ENCODE measurements around the gene XRCC6. TPM values are rescaled to one million over a fixed set of nuclear protein-coding genes. Genes with fewer than 3 reads are reported as not detected.

XRCC6 gene
- total and polyA plus RNA-seq, 2 of the 13 experiments (the other 11 are each of a cell fraction or from before 2014, with no cell fraction given), result 124 to 625 TPM

DNA sequence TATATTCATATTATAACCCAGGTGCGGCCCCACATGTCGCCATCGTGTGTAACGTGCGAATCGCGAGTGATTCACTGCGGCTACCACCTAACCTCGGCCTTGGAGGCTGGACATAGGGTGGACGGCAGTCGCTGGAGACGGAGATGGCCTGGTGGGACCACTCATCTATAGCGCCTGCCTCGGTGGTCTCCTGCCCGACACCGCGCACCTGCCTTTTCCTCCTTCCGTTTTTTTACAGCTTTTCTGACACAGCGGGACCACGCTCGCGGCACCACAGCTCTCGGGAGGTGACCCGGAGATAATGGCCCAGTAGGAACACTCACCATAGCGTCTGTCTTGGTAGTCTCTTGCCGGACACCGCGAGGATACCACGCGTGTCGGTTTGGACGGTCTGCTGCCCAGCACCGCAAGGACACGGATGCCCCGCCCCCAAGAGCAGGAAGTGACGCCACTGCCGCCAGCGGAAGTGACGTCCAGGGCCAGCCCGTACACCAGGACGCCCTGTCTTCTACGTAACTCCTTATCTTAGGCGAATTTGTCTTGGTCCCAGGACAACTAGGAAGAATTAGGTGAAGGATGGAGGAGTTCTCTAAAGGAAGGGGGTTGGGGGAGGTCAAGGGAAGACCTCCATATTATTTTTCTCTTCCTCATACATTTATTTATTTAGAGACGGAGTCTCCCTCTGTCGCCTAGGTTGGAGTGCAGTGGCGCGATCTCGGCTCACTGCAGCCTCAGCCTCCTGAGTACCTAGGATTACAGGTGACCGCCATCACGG, 61.1 kb downstream of the XRCC6 start (continued):
- TF ChIP-seq, protein P1, sequence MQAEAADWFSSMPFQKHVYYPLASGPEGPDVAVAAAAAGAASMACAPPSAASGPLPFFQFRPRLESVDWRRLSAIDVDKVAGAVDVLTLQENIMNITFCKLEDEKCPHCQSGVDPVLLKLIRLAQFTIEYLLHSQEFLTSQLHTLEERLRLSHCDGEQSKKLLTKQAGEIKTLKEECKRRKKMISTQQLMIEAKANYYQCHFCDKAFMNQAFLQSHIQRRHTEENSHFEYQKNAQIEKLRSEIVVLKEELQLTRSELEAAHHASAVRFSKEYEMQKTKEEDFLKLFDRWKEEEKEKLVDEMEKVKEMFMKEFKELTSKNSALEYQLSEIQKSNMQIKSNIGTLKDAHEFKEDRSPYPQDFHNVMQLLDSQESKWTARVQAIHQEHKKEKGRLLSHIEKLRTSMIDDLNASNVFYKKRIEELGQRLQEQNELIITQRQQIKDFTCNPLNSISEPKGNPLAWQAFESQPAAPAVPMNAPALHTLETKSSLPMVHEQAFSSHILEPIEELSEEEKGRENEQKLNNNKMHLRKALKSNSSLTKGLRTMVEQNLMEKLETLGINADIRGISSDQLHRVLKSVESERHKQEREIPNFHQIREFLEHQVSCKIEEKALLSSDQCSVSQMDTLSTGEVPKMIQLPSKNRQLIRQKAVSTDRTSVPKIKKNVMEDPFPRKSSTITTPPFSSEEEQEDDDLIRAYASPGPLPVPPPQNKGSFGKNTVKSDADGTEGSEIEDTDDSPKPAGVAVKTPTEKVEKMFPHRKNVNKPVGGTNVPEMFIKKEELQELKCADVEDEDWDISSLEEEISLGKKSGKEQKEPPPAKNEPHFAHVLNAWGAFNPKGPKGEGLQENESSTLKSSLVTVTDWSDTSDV (CRISPR knock-in tag; IDR thresholded peaks at IDR 0.05), result no peak; the same call in 1 of the 2 replicates
- TF ChIP-seq DNMT3B (CRISPR knock-in tag; conservative IDR thresholded peaks at IDR 0.05), result no peak
- TF ChIP-seq ZNF383 (CRISPR knock-in tag; IDR thresholded peaks at IDR 0.05; ENCODE audit: borderline replicate concordance), result no peak
- TF ChIP-seq ZSCAN30 (CRISPR knock-in tag; IDR thresholded peaks at IDR 0.05), result no peak
- TF ChIP-seq RARA (CRISPR knock-in tag; IDR thresholded peaks at IDR 0.05), result 0 out of 2 replicates have a peak, but pooled peaks have one; percentile 6
- peak; percentile 28 for TF ChIP-seq PAXIP1 (CRISPR knock-in tag; conservative IDR thresholded peaks at IDR 0.05)
- TF ChIP-seq, protein P2, sequence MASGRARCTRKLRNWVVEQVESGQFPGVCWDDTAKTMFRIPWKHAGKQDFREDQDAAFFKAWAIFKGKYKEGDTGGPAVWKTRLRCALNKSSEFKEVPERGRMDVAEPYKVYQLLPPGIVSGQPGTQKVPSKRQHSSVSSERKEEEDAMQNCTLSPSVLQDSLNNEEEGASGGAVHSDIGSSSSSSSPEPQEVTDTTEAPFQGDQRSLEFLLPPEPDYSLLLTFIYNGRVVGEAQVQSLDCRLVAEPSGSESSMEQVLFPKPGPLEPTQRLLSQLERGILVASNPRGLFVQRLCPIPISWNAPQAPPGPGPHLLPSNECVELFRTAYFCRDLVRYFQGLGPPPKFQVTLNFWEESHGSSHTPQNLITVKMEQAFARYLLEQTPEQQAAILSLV (CRISPR knock-in tag; IDR thresholded peaks at IDR 0.05; ENCODE audit: borderline replicate concordance), result 0 out of 2 replicates have a peak, but pooled peaks have one; percentile 47
- TF ChIP-seq PPARG (CRISPR knock-in tag; conservative IDR thresholded peaks at IDR 0.05), result no peak; the same call in 1 of the 2 replicates
- TF ChIP-seq ZNF674 (CRISPR knock-in tag; IDR thresholded peaks at IDR 0.05; ENCODE audit: low read depth), result no peak
- TF ChIP-seq CREM (IDR thresholded peaks at IDR 0.05), result peak; percentile 98
- TF ChIP-seq CREM (CRISPR knock-in tag; IDR thresholded peaks at IDR 0.05), result peak; percentile 68
- no peak for TF ChIP-seq ATRX (CRISPR knock-in tag; IDR thresholded peaks at IDR 0.05; ENCODE audit: borderline replicate concordance)
- TF ChIP-seq ZNF468 (CRISPR knock-in tag; IDR thresholded peaks at IDR 0.05), result no peak
- TF ChIP-seq, protein P3, sequence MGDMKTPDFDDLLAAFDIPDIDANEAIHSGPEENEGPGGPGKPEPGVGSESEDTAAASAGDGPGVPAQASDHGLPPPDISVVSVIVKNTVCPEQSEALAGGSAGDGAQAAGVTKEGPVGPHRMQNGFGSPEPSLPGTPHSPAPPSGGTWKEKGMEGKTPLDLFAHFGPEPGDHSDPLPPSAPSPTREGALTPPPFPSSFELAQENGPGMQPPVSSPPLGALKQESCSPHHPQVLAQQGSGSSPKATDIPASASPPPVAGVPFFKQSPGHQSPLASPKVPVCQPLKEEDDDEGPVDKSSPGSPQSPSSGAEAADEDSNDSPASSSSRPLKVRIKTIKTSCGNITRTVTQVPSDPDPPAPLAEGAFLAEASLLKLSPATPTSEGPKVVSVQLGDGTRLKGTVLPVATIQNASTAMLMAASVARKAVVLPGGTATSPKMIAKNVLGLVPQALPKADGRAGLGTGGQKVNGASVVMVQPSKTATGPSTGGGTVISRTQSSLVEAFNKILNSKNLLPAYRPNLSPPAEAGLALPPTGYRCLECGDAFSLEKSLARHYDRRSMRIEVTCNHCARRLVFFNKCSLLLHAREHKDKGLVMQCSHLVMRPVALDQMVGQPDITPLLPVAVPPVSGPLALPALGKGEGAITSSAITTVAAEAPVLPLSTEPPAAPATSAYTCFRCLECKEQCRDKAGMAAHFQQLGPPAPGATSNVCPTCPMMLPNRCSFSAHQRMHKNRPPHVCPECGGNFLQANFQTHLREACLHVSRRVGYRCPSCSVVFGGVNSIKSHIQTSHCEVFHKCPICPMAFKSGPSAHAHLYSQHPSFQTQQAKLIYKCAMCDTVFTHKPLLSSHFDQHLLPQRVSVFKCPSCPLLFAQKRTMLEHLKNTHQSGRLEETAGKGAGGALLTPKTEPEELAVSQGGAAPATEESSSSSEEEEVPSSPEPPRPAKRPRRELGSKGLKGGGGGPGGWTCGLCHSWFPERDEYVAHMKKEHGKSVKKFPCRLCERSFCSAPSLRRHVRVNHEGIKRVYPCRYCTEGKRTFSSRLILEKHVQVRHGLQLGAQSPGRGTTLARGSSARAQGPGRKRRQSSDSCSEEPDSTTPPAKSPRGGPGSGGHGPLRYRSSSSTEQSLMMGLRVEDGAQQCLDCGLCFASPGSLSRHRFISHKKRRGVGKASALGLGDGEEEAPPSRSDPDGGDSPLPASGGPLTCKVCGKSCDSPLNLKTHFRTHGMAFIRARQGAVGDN (CRISPR knock-in tag; IDR thresholded peaks at IDR 0.05), result peak; percentile 91
- no peak for TF ChIP-seq ZNF839 (CRISPR knock-in tag; IDR thresholded peaks at IDR 0.05; ENCODE audit: borderline replicate concordance)
